HUES64 (cell line): Measurements from ENCODE around the gene CORO2B.

Experiments
- H3K27ac ChIP-seq: 2 replicates; pipeline ENCODE4 v1.7.0; 2013; ENCODE audit warnings: low read depth, low read length, inconsistent platforms
- H3K27me3 ChIP-seq: 2 replicates; pipeline ENCODE4 v1.6.1; 2013; ENCODE audit warnings: mild to moderate bottlenecking, low read length; ENCODE audit not compliant: insufficient read depth
- H3K36me3 ChIP-seq: 2 replicates; pipeline ENCODE4 v1.6.1; 2013; ENCODE audit warnings: mild to moderate bottlenecking, low read length; ENCODE audit not compliant: insufficient read depth
- H3K4me1 ChIP-seq: 2 replicates; pipeline ENCODE4 v1.6.1; 2013; ENCODE audit warnings: mild to moderate bottlenecking, low read length, moderate library complexity; ENCODE audit not compliant: insufficient read depth
- H3K4me3 ChIP-seq: 2 replicates; pipeline ENCODE4 v1.5.1; 2013; ENCODE audit warnings: mild to moderate bottlenecking, low read length, moderate library complexity
- H3K9ac ChIP-seq: 2 replicates; pipeline ENCODE4 v1.6.1; 2013; ENCODE audit warnings: mild to moderate bottlenecking, low read depth, low read length
- H3K9me3 ChIP-seq: 2 replicates; pipeline ENCODE4 v1.6.1; 2013; ENCODE audit warnings: low read depth, low read length; ENCODE audit not compliant: insufficient read depth
- WGBS: fragments of 150-250, 120-280 bp; methylation state at CpG from one replicate; pipeline ENCODE4 v1.1.7; 2013; ENCODE audit warnings: missing lambda C conversion rate; 5-methylcytosine and 5-hydroxymethylcytosine counted together

CORO2B gene

DNA sequence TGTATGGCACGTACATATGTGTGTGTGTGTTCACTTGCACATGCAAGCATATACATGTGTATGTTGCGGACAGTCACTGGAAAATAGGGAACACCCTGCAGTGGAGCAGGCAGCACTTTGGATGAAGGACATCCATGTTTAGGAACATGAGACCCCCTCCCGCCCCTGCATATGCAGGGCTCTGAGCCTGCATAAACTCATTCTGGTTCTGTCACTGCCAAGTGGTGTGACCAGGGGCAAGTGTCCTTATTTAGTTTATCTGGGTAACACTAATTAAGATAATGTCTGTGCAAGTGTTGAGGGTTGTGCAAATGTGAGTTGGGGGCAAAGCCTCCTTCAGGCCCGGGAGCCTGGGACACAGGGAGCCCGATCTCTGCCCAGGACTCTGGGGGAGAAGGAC, 105.7 kb downstream of the CORO2B start:
- WGBS, result 74% methylated on average over 5 of the region's 5 CpGs
- Histone ChIP-seq H3K9me3 (no peaks in the 10 kb centered on the region), H3K36me3 (no peaks in the 10 kb centered on the region), H3K27ac (no peak overlapping the region), H3K4me3 (no peak overlapping the region), H3K27me3 (no peaks in the 10 kb centered on the region), H3K4me1 (no peaks in the 10 kb centered on the region), H3K9ac (no peak overlapping the region)

GRCh38 chr15:68687136-68687735, 108.4 kb downstream of the CORO2B start:
- Histone ChIP-seq H3K9ac (no peak overlapping the region), H3K4me3 (no peak overlapping the region), H3K27ac (no peak overlapping the region), H3K27me3 (no peaks in the 10 kb centered on the region; the same call in 1 of the 2 replicates), H3K4me1 (no peaks in the 10 kb centered on the region), H3K9me3 (no peaks in the 10 kb centered on the region), H3K36me3 (no peaks in the 10 kb centered on the region)
- WGBS, result 92% methylated on average over 7 of the region's 8 CpGs

GRCh38 chr15:68691705-68692104, 112.9 kb downstream of the CORO2B start:
- H3K9ac ChIP-seq, result no peak overlapping the region
- no peaks in the 10 kb centered on the region for H3K36me3 ChIP-seq
- H3K4me1 ChIP-seq, result peaks cover 6% of the 10 kb centered on the region; the same call in 1 of the 2 replicates
- H3K27ac ChIP-seq, result no peak overlapping the region
- H3K9me3 ChIP-seq, result no peaks in the 10 kb centered on the region
- no peaks in the 10 kb centered on the region; the same call in 1 of the 2 replicates for H3K27me3 ChIP-seq
- no peak overlapping the region for H3K4me3 ChIP-seq
- 66% methylated on average over 6 of the region's 6 CpGs for WGBS

DNA sequence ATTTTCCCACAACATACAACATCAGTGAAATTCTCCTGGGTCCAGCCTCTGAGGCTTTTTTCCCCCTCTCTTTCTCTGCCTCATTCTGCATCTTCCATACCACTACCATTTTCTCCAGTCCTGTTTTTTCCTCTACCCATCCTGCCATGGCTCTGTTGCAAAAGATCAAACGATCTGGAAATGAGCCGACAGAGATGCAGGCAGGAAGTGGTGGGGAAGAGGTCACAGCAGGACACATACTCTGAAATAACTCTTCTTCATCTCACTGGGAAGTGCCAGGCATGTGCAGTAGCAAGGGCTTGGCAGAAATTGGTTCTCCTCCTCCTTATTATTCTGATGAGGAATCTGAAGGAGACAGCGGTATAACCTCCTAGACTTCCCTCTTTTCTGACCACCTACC, 114.3 kb downstream of the CORO2B start:
- Histone ChIP-seq H3K4me3 (no peak overlapping the region), H3K9ac (no peak overlapping the region), H3K36me3 (no peaks in the 10 kb centered on the region), H3K4me1 (peaks cover 6% of the 10 kb centered on the region; the same call in 1 of the 2 replicates), H3K27ac (no peak overlapping the region), H3K27me3 (no peaks in the 10 kb centered on the region; the same call in 1 of the 2 replicates), H3K9me3 (no peaks in the 10 kb centered on the region)
- WGBS, result 34% methylated on average over 3 of the region's 3 CpGs

DNA sequence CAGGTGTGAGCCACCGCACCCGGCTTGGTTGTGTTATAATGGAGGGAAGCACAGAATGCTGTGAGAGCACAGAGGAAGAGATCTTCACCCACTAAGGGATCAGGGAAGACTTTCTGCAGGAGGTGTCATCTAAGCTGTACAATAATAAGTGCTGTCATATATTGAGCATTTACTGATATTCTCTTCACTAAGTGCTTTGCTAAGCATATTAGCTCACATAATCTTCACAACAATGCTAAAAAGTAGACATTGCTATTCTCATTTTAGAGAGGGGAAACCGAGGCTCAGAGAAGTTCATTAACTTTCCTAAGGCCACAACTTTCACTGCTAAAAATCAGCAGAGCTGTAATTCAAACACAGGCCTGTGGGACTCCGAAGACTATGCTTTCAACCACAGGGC, 115.3 kb downstream of the CORO2B start:
- no peak overlapping the region for H3K27ac ChIP-seq
- no peaks in the 10 kb centered on the region for H3K9me3 ChIP-seq
- WGBS, result 92% methylated on average over 4 of the region's 4 CpGs
- peaks cover 6% of the 10 kb centered on the region; the same call in 1 of the 2 replicates for H3K4me1 ChIP-seq
- H3K27me3 ChIP-seq, result no peaks in the 10 kb centered on the region; the same call in 1 of the 2 replicates
- no peak overlapping the region for H3K9ac ChIP-seq
- no peak overlapping the region for H3K4me3 ChIP-seq
- no peaks in the 10 kb centered on the region for H3K36me3 ChIP-seq

DNA sequence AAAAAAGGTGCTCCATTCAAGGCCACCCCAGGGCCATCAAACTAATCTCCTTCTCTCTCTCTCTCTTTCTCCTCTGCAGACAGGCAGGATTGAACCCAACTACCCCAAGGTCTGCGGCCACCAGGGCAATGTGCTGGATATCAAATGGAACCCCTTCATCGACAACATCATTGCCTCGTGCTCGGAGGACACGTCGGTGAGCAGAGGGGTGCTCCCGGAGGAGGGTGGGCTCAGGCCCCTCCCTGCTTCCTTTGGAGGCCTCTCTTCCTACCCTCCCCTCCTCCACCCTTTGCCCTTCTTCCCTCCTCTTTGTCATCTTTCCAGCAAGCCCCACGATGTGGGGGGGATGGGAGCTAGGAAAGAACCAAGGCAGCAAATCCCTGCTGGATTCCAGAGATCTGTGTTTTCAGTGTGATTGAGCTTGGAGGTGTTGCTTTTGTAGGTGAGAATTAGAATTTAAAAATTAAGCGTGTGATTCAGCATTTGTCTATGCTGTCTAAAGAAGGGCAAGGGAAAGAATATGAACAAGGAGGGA, 116.3 kb downstream of the CORO2B start:
- 72% methylated on average over 9 of the region's 9 CpGs for WGBS
- H3K4me3 ChIP-seq, result no peak overlapping the region

GRCh38 chr15:68696414-68697363, 117.9 kb downstream of the CORO2B start:
- no peaks in the 10 kb centered on the region for H3K9me3 ChIP-seq
- H3K4me3 ChIP-seq, result no peak overlapping the region
- H3K36me3 ChIP-seq, result no peaks in the 10 kb centered on the region
- no peak overlapping the region for H3K9ac ChIP-seq
- H3K4me1 ChIP-seq, result peaks cover 21% of the 10 kb centered on the region
- 91% methylated on average over 8 of the region's 8 CpGs for WGBS
- no peaks in the 10 kb centered on the region for H3K27me3 ChIP-seq
- no peak overlapping the region for H3K27ac ChIP-seq

More for the DNA sequence above, 116.3 kb downstream of the CORO2B start:
- H3K27ac ChIP-seq, result no peak overlapping the region
- H3K4me1 ChIP-seq, result peaks cover 14% of the 10 kb centered on the region
- H3K9me3 ChIP-seq, result no peaks in the 10 kb centered on the region
- H3K9ac ChIP-seq, result no peak overlapping the region
- no peaks in the 10 kb centered on the region for H3K27me3 ChIP-seq
- no peaks in the 10 kb centered on the region for H3K36me3 ChIP-seq

DNA sequence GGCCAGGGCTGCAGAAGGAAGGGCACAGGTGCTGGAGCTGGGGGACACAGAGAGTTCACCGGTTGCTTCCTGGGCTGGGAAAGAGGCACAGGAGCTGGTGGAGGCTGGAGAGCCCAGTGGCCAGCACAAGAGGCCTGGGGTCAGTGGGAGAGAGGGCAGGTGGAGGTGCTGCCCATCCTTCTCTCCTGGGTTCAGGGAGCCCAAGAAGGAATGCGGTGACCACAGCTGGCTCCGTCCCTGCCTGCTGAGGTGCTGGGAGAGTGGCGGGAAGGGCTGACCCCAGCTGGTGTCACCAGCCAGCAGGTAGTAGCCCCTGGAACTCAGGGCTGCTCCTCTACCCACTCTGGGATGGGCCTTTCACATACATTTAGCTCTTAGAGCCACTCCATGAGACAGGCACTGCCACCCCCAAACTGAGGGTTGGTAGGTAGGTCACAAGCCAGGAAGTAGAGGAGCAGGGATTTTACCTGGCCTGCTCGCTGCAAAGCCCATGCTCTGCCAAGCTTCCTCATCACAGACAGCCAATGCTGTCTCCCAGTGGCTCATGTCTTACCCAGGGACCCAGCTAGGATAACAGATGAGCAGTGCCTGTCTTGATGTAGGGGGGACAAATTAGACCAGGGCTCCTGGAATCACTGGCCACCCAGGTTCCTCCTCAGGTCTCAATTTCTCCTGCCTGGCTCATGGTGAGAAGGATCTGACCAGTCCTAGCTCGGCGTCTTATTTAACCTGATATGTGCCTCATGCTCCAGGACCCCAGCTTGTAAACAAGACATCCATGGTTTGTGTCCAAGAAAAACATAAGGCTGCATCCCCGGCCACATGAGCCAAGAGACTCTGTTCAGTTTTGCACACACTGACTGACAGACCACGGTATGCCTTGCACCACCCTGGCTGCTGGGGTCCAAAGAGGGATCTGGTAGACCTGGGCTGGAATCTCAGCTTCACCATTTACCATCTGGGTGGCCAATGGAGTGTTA, 119.2 kb downstream of the CORO2B start:
- WGBS, result 94% methylated on average over 9 of the region's 9 CpGs
- H3K4me3 ChIP-seq, result no peak overlapping the region
- peaks cover 21% of the 10 kb centered on the region for H3K4me1 ChIP-seq
- H3K27ac ChIP-seq, result no peak overlapping the region
- no peak overlapping the region for H3K9ac ChIP-seq
- H3K36me3 ChIP-seq, result no peaks in the 10 kb centered on the region
- H3K9me3 ChIP-seq, result no peaks in the 10 kb centered on the region
- no peaks in the 10 kb centered on the region for H3K27me3 ChIP-seq

- H3K4me1 ChIP-seq, result peaks cover 21% of the 10 kb centered on the region
- no peaks in the 10 kb centered on the region for H3K27me3 ChIP-seq
- no peak overlapping the region for H3K9ac ChIP-seq
- WGBS, result 90% methylated on average over 5 of the region's 5 CpGs
- H3K27ac ChIP-seq, result no peak overlapping the region
- no peak overlapping the region for H3K4me3 ChIP-seq
- no peaks in the 10 kb centered on the region for H3K9me3 ChIP-seq
- no peaks in the 10 kb centered on the region for H3K36me3 ChIP-seq
Observed at GRCh38 chr15:68698708-68699107, 119.9 kb downstream of the CORO2B start.

DNA sequence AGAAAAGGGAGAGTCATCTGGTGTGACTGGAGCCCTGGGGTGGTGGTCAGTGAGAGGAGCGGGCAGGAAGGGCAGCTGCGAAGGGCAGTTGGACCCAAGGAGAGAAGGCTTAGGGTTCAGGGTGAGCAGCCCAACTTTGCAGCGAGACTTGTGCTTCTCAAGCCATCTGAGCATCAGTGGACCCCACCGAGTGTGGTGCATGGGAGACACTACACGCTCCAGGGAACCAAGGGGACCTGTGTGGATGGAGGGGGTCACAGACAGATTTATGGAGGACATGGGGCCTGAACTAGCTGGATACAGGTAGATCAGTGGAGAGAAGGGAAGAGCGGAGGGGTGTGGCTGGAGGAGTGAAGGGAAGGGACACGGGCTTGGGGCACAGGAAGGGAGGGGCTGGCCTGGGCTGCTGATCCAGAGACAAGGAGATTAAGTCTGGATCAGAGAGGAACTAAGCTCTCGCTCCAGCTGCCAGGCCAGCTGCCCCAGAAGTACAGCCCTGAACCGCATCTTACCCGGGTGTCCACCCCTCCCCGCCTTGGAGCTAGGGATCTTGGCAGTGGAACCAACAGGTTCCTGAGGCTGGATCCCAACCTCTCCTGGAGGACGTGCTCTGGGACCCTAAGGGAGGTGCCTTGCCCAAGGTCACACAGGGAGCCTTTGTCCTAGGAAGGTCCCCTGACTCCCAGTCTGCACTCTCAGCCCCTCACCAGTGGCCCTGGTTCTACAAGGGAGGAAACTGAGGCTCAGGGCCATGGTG, 120.5 kb downstream of the CORO2B start:
- no peak overlapping the region for H3K27ac ChIP-seq
- no peaks in the 10 kb centered on the region for H3K9me3 ChIP-seq
- peaks cover 21% of the 10 kb centered on the region for H3K4me1 ChIP-seq
- 79% methylated on average over 12 of the region's 12 CpGs for WGBS
- no peaks in the 10 kb centered on the region for H3K27me3 ChIP-seq
- no peak overlapping the region for H3K4me3 ChIP-seq
- no peaks in the 10 kb centered on the region for H3K36me3 ChIP-seq
- H3K9ac ChIP-seq, result no peak overlapping the region
